ENCODE data around the gene FTCDNL1. TPM values are rescaled to one million over a fixed set of nuclear protein-coding genes. Genes with fewer than 3 reads are reported as not detected.

Gene FTCDNL1
- total RNA-seq, 1 donor: 1.5 TPM

- H3K4me3 ChIP-seq (ENCODE audit: low read depth, low read length): no peak overlapping the region
- TF ChIP-seq, protein P1, sequence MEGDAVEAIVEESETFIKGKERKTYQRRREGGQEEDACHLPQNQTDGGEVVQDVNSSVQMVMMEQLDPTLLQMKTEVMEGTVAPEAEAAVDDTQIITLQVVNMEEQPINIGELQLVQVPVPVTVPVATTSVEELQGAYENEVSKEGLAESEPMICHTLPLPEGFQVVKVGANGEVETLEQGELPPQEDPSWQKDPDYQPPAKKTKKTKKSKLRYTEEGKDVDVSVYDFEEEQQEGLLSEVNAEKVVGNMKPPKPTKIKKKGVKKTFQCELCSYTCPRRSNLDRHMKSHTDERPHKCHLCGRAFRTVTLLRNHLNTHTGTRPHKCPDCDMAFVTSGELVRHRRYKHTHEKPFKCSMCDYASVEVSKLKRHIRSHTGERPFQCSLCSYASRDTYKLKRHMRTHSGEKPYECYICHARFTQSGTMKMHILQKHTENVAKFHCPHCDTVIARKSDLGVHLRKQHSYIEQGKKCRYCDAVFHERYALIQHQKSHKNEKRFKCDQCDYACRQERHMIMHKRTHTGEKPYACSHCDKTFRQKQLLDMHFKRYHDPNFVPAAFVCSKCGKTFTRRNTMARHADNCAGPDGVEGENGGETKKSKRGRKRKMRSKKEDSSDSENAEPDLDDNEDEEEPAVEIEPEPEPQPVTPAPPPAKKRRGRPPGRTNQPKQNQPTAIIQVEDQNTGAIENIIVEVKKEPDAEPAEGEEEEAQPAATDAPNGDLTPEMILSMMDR (IDR thresholded peaks at IDR 0.05; ENCODE audit: insufficient read depth, low read length): peak; percentile 68
- peak; percentile 48 for DNase-seq (ENCODE audit: low read depth)
Observed at GRCh38 chr2:199861132-199861774, 10.3 kb upstream of the FTCDNL1 start.

- TF ChIP-seq, protein P1 (IDR thresholded peaks at IDR 0.05; ENCODE audit: insufficient read depth, low read length): no peak
- no peak overlapping the region for H3K4me3 ChIP-seq (ENCODE audit: low read depth, low read length)
- no peak for DNase-seq (ENCODE audit: low read depth)
Observed at GRCh38 chr2:199855812-199856211, 4.8 kb upstream of the FTCDNL1 start.

DNA sequence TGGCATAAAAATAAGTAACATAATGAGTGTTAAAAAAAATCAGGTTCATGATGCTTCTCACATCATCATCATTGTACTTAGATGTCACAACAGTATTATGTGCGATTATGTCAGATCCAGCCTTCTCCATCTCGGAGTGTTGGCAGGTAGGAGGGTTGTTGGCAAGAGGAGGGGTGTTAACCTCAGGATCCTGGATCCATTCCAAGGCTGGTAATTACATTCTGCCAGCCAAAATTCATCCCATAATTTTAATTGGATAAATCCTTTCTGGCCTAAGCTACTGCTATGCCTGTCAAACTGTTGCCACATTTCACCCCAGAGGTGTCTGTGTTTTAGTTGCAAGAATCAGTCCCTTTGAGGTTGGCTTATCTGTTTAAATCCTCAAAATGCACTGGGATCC, 891 bp upstream of the FTCDNL1 start:
- H3K4me3 ChIP-seq (ENCODE audit: low read depth, low read length): no peak overlapping the region
- no peak for DNase-seq (ENCODE audit: low read depth)
- TF ChIP-seq, protein P1 (IDR thresholded peaks at IDR 0.05; ENCODE audit: insufficient read depth, low read length): no peak

DNA sequence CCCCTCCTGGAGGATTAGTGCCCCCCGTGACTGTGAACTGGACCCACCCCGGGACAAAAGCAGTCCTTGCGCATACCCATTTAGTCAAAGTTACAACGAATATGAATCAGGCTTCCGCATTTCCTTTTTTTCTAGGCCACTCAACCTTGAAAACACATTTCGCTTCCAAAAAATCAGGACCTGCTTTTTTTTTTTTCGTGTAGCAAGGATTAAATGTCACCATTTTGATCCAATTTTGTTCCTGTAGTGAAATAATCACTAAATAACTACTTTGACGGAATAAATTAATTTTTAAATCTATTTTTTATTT, 464 bp upstream of the FTCDNL1 start:
- DNase-seq (ENCODE audit: low read depth): no peak
- TF ChIP-seq, protein P1 (IDR thresholded peaks at IDR 0.05; ENCODE audit: insufficient read depth, low read length): no peak
- peak overlapping the region; percentile 74 for H3K4me3 ChIP-seq (ENCODE audit: low read depth, low read length)

DNA sequence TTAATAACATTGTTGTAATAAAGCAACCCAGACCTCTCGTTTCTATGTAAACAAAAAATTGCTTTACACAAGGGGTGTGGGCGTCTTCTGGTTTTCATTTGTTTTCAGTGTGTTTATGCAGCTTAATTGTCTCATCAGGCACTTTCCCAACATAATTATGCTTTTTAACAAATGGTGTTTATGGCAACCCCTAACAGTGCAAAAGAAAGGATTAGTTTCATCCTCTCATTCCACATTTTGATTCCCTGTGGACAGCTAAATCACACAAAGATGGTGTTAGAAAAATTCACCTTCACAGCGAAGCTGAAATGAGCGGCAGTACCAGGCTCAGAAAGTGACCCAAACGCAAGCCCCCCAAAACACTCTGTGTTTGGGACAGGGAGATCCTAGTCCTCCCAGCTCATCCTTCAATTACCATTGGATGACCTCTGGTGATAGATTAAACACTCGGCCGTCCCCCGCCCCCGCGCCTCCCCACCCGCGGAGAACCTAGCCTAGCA, 724 bp downstream of the FTCDNL1 start:
- DNase-seq (ENCODE audit: low read depth): no peak
- TF ChIP-seq, protein P1 (IDR thresholded peaks at IDR 0.05; ENCODE audit: insufficient read depth, low read length): no peak
- H3K4me3 ChIP-seq (ENCODE audit: low read depth, low read length): peak overlapping the region; percentile 74

DNA sequence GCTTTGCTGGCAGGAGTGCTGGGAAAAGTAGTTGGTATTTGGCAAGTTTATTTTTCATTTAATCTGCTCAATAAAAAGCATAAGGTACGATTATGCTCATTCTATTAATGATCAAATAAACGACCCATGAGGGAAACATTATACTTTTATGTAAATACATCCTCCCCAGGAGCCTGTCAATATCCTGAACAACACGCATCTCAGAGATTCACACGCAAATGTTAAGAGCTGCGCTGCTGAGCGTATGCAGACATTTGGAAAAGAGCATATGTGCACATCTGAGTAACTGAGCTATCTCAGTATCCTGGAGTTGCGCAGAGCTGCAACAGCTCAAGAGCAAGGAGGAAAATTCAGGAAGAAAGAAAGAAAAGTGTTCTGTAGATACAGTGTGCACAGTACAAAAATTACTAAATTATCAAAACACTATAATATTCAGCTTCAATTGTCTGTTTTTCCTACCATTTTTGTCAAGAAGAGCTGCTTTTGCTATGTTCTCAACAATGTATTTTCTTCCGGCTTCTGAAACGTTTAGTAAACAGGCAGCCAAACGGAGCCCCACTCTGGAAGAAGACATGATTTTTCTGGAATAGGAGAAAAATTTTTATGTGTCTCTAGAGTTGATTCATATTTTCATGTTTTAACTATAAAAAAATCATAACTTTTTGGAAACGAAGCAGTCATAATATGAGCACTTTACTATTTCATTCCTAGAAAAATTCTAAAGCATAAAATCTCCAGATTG, 2.4 kb downstream of the FTCDNL1 start:
- DNase-seq (ENCODE audit: low read depth): no peak
- TF ChIP-seq, protein P1 (IDR thresholded peaks at IDR 0.05; ENCODE audit: insufficient read depth, low read length): no peak
- no peak overlapping the region for H3K4me3 ChIP-seq (ENCODE audit: low read depth, low read length)

Measured in fibroblast of the aortic adventitia (primary cell).